Activated T-helper 2 cell treated with anti-CD3 and anti-CD28 coated beads, Interferon-gamma antibody, Interleukin-2, Interleukin-4, amounts not matched to agents 10 μg/mL and 5 μg/mL and 100 μg/mL, durations not matched to agents 14 hours and 24 hours and 36 hours (primary cell): ENCODE results near the gene COPZ1. TPM values are rescaled to one million over a fixed set of nuclear protein-coding genes. Genes with fewer than 3 reads are reported as not detected.

ENCODE experiments used
- DNase-seq: peaks from one replicate; pipeline ENCODE4 v3.0.0; 2021; ENCODE audit warnings: low spot score
- H3K27ac Mint-ChIP-seq: one replicate; pipeline ENCODE4 v1.8.0; 2021; ENCODE audit warnings: mixed read lengths
- H3K27me3 Mint-ChIP-seq: one replicate; pipeline ENCODE4 v1.8.0; 2021; ENCODE audit warnings: low read depth, mixed read lengths
- H3K36me3 Mint-ChIP-seq: one replicate; pipeline ENCODE4 v1.8.0; 2021; ENCODE audit warnings: low read depth, mixed read lengths
- H3K4me1 Mint-ChIP-seq: one replicate; pipeline ENCODE4 v1.8.0; 2021; ENCODE audit warnings: low read depth, mixed read lengths
- H3K4me3 Mint-ChIP-seq: one replicate; pipeline ENCODE4 v1.8.0; 2021; ENCODE audit warnings: low read depth, mild to moderate bottlenecking, moderate library complexity, mixed read lengths
- H3K9me3 Mint-ChIP-seq: one replicate; pipeline ENCODE4 v1.8.0; 2021; ENCODE audit warnings: mixed read lengths
- intact Hi-C: fragments of 100-400 bp; cut with micrococcal nuclease; formaldehyde crosslinking; loops from one replicate; pipeline ENCODE4 v1.15.1; 2023
- total RNA-seq: library from RNA; stranded (reverse); gene quantifications from 2 replicates; pipeline ENCODE4 v1.2.3, GENCODE V29; 2022

Gene COPZ1
- total RNA-seq, 1 donor from 2014 or later, result 109 TPM

GRCh38 chr12:54385251-54385914 lies 60.5 kb downstream of the COPZ1 start:
- Mint-ChIP-seq H3K9me3 (no peaks in the 10 kb centered on the region), H3K4me3 (no peak overlapping the region), H3K4me1 (peaks cover 11% of the 10 kb centered on the region), H3K27ac (no peak overlapping the region), H3K27me3 (no peaks in the 10 kb centered on the region), H3K36me3 (no peaks in the 10 kb centered on the region)
- DNase-seq, result no peak
- intact Hi-C loops, result no loop called here

GRCh38 chr12:54386403-54387113 lies 61.6 kb downstream of the COPZ1 start:
- Mint-ChIP-seq H3K9me3 (no peaks in the 10 kb centered on the region), H3K36me3 (peaks cover under 1% of the 10 kb centered on the region), H3K27ac (no peak overlapping the region), H3K4me1 (peaks cover 11% of the 10 kb centered on the region), H3K27me3 (no peaks in the 10 kb centered on the region), H3K4me3 (no peak overlapping the region)
- intact Hi-C loops, result no loop called here
- DNase-seq, result no peak

DNA sequence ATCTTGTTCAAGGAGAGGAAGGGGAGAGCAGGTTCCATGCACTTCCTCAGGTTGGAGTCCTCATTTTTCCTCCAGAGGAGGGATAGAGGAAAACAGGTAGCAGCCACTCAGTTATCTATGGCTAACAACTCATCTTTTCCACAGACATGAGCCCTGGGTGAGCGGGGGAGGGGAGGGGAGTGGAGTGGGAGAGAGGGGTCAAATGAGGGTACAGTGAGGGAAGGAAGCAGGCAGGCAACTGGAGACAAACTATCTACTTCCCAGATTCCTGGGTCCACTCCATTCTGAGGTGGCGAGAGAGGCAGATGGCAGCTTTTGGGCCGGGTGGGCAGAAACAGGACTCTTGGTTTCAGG lies 62.2 kb downstream of the COPZ1 start:
- Mint-ChIP-seq H3K27me3 (no peaks in the 10 kb centered on the region), H3K36me3 (peaks cover 5% of the 10 kb centered on the region), H3K4me3 (no peak overlapping the region), H3K9me3 (no peaks in the 10 kb centered on the region), H3K27ac (no peak overlapping the region), H3K4me1 (peaks cover 16% of the 10 kb centered on the region)
- intact Hi-C loops, result no loop called here
- no peak for DNase-seq

DNA sequence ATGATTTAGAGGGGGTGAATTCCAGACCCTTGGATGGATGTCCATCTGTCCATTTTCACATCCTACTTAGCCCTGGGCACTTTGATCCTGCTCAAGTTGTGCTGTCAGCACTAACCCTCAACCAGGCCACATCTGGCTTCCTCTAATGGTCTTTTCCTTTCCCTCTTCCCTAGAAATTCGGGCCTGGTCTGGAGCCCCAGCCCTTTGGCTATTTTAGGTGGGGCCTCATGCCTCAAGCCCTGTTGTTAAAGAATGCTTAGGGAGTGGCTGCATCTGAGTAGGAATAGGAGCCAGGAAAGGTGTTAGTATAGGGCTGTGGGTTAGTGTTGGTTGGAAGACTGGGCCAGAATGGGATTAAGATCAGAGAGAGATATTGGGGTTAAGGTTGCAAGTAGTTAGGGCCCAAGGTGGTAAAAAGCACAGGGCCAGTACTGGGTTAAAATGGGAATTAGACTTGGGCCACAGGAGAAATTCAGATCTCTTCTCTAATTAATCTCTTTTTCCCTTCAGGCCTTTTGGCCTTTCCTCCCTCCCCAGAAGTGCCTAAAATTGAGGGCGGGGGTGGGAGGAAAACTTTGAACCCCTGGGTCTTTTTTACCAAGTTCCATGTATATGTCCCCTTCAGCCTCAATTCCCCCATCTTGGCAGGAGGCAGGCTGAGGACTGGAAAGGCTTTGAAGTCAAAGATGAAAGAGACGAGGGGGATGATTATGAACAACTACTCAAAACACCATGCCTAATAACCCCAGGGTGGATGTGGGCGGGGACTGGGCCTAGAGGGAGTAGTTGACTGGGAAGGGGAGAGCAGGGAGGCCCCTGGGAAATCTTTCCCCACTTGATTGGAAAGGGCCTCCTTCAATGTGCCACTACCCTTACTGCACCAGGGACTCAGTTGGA lies 63.6 kb downstream of the COPZ1 start:
- peaks cover 13% of the 10 kb centered on the region for H3K4me1 Mint-ChIP-seq
- H3K9me3 Mint-ChIP-seq, result no peaks in the 10 kb centered on the region
- H3K27ac Mint-ChIP-seq, result peak overlapping the region; percentile 7
- no peak for DNase-seq
- H3K4me3 Mint-ChIP-seq, result no peak overlapping the region
- intact Hi-C loops, result no loop called here
- no peaks in the 10 kb centered on the region for H3K27me3 Mint-ChIP-seq
- H3K36me3 Mint-ChIP-seq, result peaks cover 9% of the 10 kb centered on the region

- H3K27ac Mint-ChIP-seq, result no peak overlapping the region
- peaks cover 16% of the 10 kb centered on the region for H3K4me1 Mint-ChIP-seq
- H3K9me3 Mint-ChIP-seq, result no peaks in the 10 kb centered on the region
- H3K36me3 Mint-ChIP-seq, result peaks cover 11% of the 10 kb centered on the region
- DNase-seq, result no peak
- H3K4me3 Mint-ChIP-seq, result no peak overlapping the region
- intact Hi-C loops, result no loop called here
- no peaks in the 10 kb centered on the region for H3K27me3 Mint-ChIP-seq
Observed at GRCh38 chr12:54389134-54389508, 64.2 kb downstream of the COPZ1 start.

GRCh38 chr12:54389607-54390175 lies 64.8 kb downstream of the COPZ1 start:
- Mint-ChIP-seq H3K27me3 (no peaks in the 10 kb centered on the region), H3K9me3 (no peaks in the 10 kb centered on the region), H3K4me3 (no peak overlapping the region), H3K27ac (no peak overlapping the region), H3K4me1 (peaks cover 19% of the 10 kb centered on the region), H3K36me3 (peaks cover 16% of the 10 kb centered on the region)
- intact Hi-C loops, result no loop called here
- DNase-seq, result no peak

- Mint-ChIP-seq H3K27me3 (no peaks in the 10 kb centered on the region), H3K36me3 (peaks cover 21% of the 10 kb centered on the region), H3K27ac (no peak overlapping the region), H3K4me1 (peaks cover 19% of the 10 kb centered on the region), H3K4me3 (no peak overlapping the region), H3K9me3 (no peaks in the 10 kb centered on the region)
- intact Hi-C loops, result no loop called here
- no peak for DNase-seq
Observed at GRCh38 chr12:54390176-54390667, 65.3 kb downstream of the COPZ1 start.

DNA sequence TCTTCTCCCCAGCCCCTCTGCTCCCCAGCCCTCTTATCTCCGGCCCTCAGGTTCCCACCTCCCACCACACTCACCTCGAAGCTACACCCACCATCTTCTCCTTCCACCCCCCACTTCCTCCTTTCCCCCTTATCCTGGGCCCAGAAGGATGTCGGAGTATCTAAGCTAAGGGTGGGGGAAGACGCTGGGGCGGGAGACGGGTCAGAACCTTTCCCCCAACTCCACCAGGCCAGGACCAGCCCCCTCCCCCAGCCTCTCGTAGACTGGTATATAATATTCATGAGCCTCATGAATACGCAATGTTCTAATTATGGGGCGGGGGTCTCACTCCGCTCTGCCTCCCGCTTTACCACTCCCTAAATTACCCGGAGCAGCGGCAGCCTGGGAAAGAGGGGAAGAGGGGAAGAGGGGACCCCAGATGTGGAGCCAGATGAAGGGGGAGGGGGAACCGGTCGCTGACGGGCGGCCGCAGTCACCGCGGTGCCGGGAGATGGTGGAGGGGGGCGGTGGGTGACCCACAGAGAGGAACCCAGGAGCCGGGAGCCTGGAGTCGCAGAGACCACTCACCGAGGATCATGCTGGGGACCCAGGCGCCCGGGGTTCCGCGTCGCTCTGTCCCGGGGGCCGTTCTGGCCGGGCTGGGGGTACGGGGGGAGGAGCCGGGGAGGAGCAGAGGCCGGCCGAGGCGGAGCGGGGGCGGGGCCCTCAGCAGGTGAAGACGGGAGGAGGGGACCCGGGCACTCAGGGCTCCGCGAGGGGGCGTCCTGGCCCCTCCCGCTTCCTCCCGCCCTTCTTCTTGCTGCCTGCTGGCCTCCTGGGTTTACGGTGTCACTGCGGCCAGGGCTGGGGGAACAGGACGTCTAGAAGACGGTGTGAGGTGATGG lies 66.0 kb downstream of the COPZ1 start:
- H3K4me3 Mint-ChIP-seq, result peak overlapping the region; percentile 47
- no peaks in the 10 kb centered on the region for H3K27me3 Mint-ChIP-seq
- H3K4me1 Mint-ChIP-seq, result peaks cover 19% of the 10 kb centered on the region
- H3K36me3 Mint-ChIP-seq, result peaks cover 26% of the 10 kb centered on the region
- no peaks in the 10 kb centered on the region for H3K9me3 Mint-ChIP-seq
- intact Hi-C loops, result no loop called here
- H3K27ac Mint-ChIP-seq, result no peak overlapping the region
- peak; percentile 46 for DNase-seq

DNA sequence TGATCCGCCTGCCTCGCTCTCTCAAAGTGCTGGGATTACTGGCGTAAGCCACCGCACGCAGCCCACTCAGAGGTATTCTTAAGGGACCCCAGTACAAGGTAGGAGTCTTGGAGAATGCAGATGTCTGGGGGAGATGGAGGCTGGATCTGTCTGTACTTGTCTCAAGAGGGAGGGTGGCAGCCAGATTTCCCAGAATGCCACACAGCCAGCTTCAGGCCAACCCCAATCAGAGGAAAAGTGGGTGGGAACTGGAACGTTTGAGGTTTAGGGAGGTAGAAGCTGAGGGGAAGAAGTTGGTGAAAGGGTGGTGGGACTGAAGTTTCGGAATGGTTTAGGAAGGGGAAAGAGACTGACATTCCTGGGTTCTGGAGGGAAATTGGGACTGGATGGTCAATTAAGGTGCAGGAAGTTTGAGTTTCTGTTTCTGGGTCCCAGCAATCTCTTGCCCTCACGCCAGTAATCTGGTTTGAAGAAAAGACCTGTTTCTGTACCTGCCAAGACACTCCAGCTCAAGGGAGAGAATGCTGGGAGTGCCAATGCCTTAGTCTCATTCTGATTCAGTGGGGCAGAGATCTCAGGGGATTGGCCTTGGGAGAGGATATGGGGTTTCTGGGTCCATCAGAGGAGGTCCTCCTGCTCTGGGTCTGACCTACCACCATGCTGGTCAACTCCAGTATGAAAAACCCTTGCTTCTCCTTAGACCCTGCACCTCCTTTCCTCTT lies 67.7 kb downstream of the COPZ1 start:
- intact Hi-C loops, result no loop called here
- no peak overlapping the region for H3K4me3 Mint-ChIP-seq
- peaks cover 41% of the 10 kb centered on the region for H3K36me3 Mint-ChIP-seq

GRCh38 chr12:54393207-54393609 lies 68.3 kb downstream of the COPZ1 start:
- intact Hi-C loops, result no loop called here
- DNase-seq, result no peak
- Mint-ChIP-seq H3K4me1 (peaks cover 13% of the 10 kb centered on the region), H3K36me3 (peaks cover 47% of the 10 kb centered on the region), H3K4me3 (no peak overlapping the region), H3K27me3 (no peaks in the 10 kb centered on the region), H3K9me3 (no peaks in the 10 kb centered on the region), H3K27ac (no peak overlapping the region)

More for the DNA sequence above, 67.7 kb downstream of the COPZ1 start:
- no peaks in the 10 kb centered on the region for H3K27me3 Mint-ChIP-seq
- H3K9me3 Mint-ChIP-seq, result no peaks in the 10 kb centered on the region
- H3K4me1 Mint-ChIP-seq, result peaks cover 13% of the 10 kb centered on the region
- no peak for DNase-seq
- H3K27ac Mint-ChIP-seq, result no peak overlapping the region

DNA sequence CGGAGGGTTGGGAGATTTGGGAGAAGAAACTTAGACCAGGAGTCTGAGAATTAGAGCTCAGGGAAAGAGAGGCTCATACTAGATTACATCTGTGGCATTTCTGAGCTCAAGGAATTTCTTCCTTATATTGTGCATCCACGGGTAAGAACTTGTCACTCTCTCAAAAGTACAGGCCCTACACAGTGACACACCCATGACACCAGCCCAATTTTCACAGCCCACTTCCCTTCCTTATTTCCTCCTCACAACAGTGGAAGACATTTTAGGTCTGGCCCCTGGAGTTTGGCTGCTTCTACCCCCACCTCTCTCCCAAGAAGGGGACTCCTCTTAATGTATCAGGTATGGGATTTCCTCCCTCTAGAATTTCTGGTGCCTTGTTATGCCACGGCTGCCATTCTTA lies 68.8 kb downstream of the COPZ1 start:
- no peak overlapping the region for H3K4me3 Mint-ChIP-seq
- intact Hi-C loops, result no loop called here
- no peaks in the 10 kb centered on the region for H3K9me3 Mint-ChIP-seq
- peaks cover 51% of the 10 kb centered on the region for H3K36me3 Mint-ChIP-seq
- H3K27ac Mint-ChIP-seq, result no peak overlapping the region
- H3K4me1 Mint-ChIP-seq, result peaks cover 13% of the 10 kb centered on the region
- H3K27me3 Mint-ChIP-seq, result no peaks in the 10 kb centered on the region
- DNase-seq, result no peak
